Uterus (tissue), 2 donors: ENCODE data around the gene INPP5B.
"Not testable (repeated sequence)": the region's sequence is repeated elsewhere in the genome, so short reads cannot be mapped to it uniquely, and the experiment has no call there.

Experiments used
- CTCF ChIP-seq, 4 experiments: fragments of 200-600 bp in 2 of 4; fragments of 450-650 bp in 2 of 4; sonication (generic) in 2 of 4; IDR thresholded peaks; one replicate each; pipeline ENCODE4 v1.5.1; 2016 to 2019; ENCODE audit warnings: antibody characterized with exemption in 4 of 4, mild to moderate bottlenecking in 2 of 4, moderate library complexity in 1 of 4
- POLR2A ChIP-seq, 2 donors: fragments of 450-650 bp; IDR thresholded peaks; one replicate each; pipeline ENCODE4 v1.6.1; 2016; ENCODE audit warnings: antibody characterized with exemption in 2 of 2, mild to moderate bottlenecking in 1 of 2, moderate library complexity in 1 of 2

GRCh38 chr1:37910886-37911285 lies 36.0 kb downstream of the INPP5B start:
- not testable (repeated sequence) for TF ChIP-seq POLR2A, CTCF (IDR thresholded peaks at IDR 0.05)
